Immature natural killer cell (primary cell): ENCODE data around the gene DIP2C. TPM values are rescaled to one million over a fixed set of nuclear protein-coding genes. Genes with fewer than 3 reads are reported as not detected.
A peak's percentile ranks its signal among the peaks of the same experiment; 100 is the strongest.
"Not testable (repeated sequence)": the region's sequence is repeated elsewhere in the genome, so short reads cannot be mapped to it uniquely, and the experiment has no call there.

ENCODE experiments used
- DNase-seq, 3 donors: peaks; one replicate each; pipeline ENCODE4 v3.0.0; 2022; ENCODE audit warnings: mixed read lengths in 1 of 3
- H3K27ac Mint-ChIP-seq, 6 donors: one replicate each; pipeline ENCODE4 v1.8.0; 2020; ENCODE audit warnings: mixed read lengths in 6 of 6, mild to moderate bottlenecking in 5 of 6, inconsistent platforms in 4 of 6, moderate library complexity in 3 of 6
- H3K27me3 Mint-ChIP-seq, 3 donors: one replicate each; pipeline ENCODE4 v1.8.0; 2020 to 2021; ENCODE audit warnings: low read depth in 3 of 3, mild to moderate bottlenecking in 3 of 3, mixed read lengths in 3 of 3, moderate library complexity in 3 of 3, inconsistent platforms in 1 of 3
- H3K36me3 Mint-ChIP-seq, 3 donors: one replicate each; pipeline ENCODE4 v1.8.0; 2020; ENCODE audit warnings: mixed read lengths in 3 of 3, inconsistent platforms in 2 of 3, mild to moderate bottlenecking in 2 of 3
- H3K4me1 Mint-ChIP-seq, 2 donors: one replicate each; pipeline ENCODE4 v1.8.0; 2020; ENCODE audit warnings: inconsistent platforms in 2 of 2, mild to moderate bottlenecking in 2 of 2, mixed read lengths in 2 of 2, moderate library complexity in 1 of 2
- H3K4me3 Mint-ChIP-seq, 5 donors: one replicate each; pipeline ENCODE4 v1.8.0; 2020; ENCODE audit warnings: mild to moderate bottlenecking in 5 of 5, mixed read lengths in 5 of 5, inconsistent platforms in 3 of 5, moderate library complexity in 3 of 5
- H3K9me3 Mint-ChIP-seq, 6 donors: one replicate each; pipeline ENCODE4 v1.8.0; 2020; ENCODE audit warnings: mild to moderate bottlenecking in 6 of 6, mixed read lengths in 6 of 6, inconsistent platforms in 4 of 6, moderate library complexity in 3 of 6
- polyA plus RNA-seq, 3 donors: library from polyadenylated mRNA; unstranded; fragments of 300-500 nt; fragmentation: Illumina TruSeq; gene quantifications; one replicate each; pipeline ENCODE4 v1.2.3, GENCODE V29; 2021

DIP2C gene
- polyA plus RNA-seq, 3 donors from 2014 or later = 0.06 to 0.41 TPM; not detected in 1

GRCh38 chr10:369221-369683 is 320.2 kb downstream of the DIP2C start:
- no peak for DNase-seq
- Mint-ChIP-seq H3K27ac (no peak overlapping the region), H3K27me3 (peaks cover 0 to 4% (median 0%) of the 10 kb centered on the region in 3 donors), H3K36me3 (peaks cover 3 to 8% (median 6%) of the 10 kb centered on the region in 3 donors), H3K4me1 (no peaks in the 10 kb centered on the region), H3K9me3 (no peaks in the 10 kb centered on the region), H3K4me3 (no peak overlapping the region)

GRCh38 chr10:368579-369220 is 320.8 kb downstream of the DIP2C start:
- Mint-ChIP-seq H3K9me3 (no peaks in the 10 kb centered on the region), H3K36me3 (peaks cover 3 to 8% (median 6%) of the 10 kb centered on the region in 3 donors), H3K27ac (no peak overlapping the region)

GRCh38 chr10:368107-368506 is 321.4 kb downstream of the DIP2C start:
- not testable (repeated sequence) for H3K36me3 Mint-ChIP-seq, H3K4me3 Mint-ChIP-seq, H3K27me3 Mint-ChIP-seq, H3K9me3 Mint-ChIP-seq, H3K27ac Mint-ChIP-seq, DNase-seq, H3K4me1 Mint-ChIP-seq

More at GRCh38 chr10:368579-369220, 320.8 kb downstream of the DIP2C start:
- no peak overlapping the region for H3K4me3 Mint-ChIP-seq
- no peak for DNase-seq
- peaks cover 0 to 3% (median 3%) of the 10 kb centered on the region in 3 donors for H3K27me3 Mint-ChIP-seq
- no peaks in the 10 kb centered on the region for H3K4me1 Mint-ChIP-seq

GRCh38 chr10:367636-368035 is 321.8 kb downstream of the DIP2C start:
- Mint-ChIP-seq H3K4me3 (no peak overlapping the region), H3K4me1 (no peaks in the 10 kb centered on the region)
- DNase-seq = no peak

GRCh38 chr10:366186-366585 is 323.3 kb downstream of the DIP2C start:
- Mint-ChIP-seq H3K36me3 (peaks cover 6 to 17% (median 10%) of the 10 kb centered on the region in 3 donors), H3K4me1 (no peaks in the 10 kb centered on the region), H3K27ac (peak overlapping the region in 1 of 6 donors; percentile 18), H3K9me3 (no peaks in the 10 kb centered on the region), H3K27me3 (peaks cover 2 to 8% (median 5%) of the 10 kb centered on the region in 3 donors), H3K4me3 (no peak overlapping the region)
- DNase-seq = no peak

More at GRCh38 chr10:367636-368035, 321.8 kb downstream of the DIP2C start:
- H3K27me3 Mint-ChIP-seq = peaks cover 0 to 6% (median 3%) of the 10 kb centered on the region in 3 donors
- peaks cover 3 to 8% (median 6%) of the 10 kb centered on the region in 3 donors for H3K36me3 Mint-ChIP-seq
- no peaks in the 10 kb centered on the region for H3K9me3 Mint-ChIP-seq
- peak overlapping the region in 1 of 6 donors; percentile 66 for H3K27ac Mint-ChIP-seq

- Mint-ChIP-seq H3K36me3 (peaks cover 0 to 17% (median 10%) of the 10 kb centered on the region in 3 donors), H3K4me3 (no peak overlapping the region), H3K4me1 (no peaks in the 10 kb centered on the region), H3K27ac (no peak overlapping the region), H3K9me3 (no peaks in the 10 kb centered on the region), H3K27me3 (peaks cover 1 to 8% (median 5%) of the 10 kb centered on the region in 3 donors)
- no peak for DNase-seq
These were observed 325.1 kb downstream of the DIP2C start for GRCh38 chr10:364267-364775.

- Mint-ChIP-seq H3K9me3 (no peaks in the 10 kb centered on the region), H3K27ac (no peak overlapping the region), H3K4me1 (no peaks in the 10 kb centered on the region), H3K27me3 (peaks cover 3 to 8% (median 5%) of the 10 kb centered on the region in 3 donors), H3K36me3 (peaks cover 0 to 17% (median 10%) of the 10 kb centered on the region in 3 donors), H3K4me3 (no peak overlapping the region)
- DNase-seq = no peak
These were observed 326.3 kb downstream of the DIP2C start for GRCh38 chr10:363152-363551.

- no peak overlapping the region for H3K27ac Mint-ChIP-seq
- H3K27me3 Mint-ChIP-seq = peaks cover 3 to 8% (median 6%) of the 10 kb centered on the region in 3 donors
These were observed 328.0 kb downstream of the DIP2C start for GRCh38 chr10:361203-362081.

GRCh38 chr10:360653-361052 is 328.8 kb downstream of the DIP2C start:
- Mint-ChIP-seq H3K4me1 (no peaks in the 10 kb centered on the region), H3K27ac (no peak overlapping the region), H3K27me3 (peaks cover 3 to 8% (median 6%) of the 10 kb centered on the region in 3 donors), H3K36me3 (peaks cover 7 to 12% (median 7%) of the 10 kb centered on the region in 3 donors), H3K9me3 (no peaks in the 10 kb centered on the region), H3K4me3 (no peak overlapping the region)
- no peak for DNase-seq

More at GRCh38 chr10:361203-362081, 328.0 kb downstream of the DIP2C start:
- Mint-ChIP-seq H3K4me3 (no peak overlapping the region), H3K4me1 (no peaks in the 10 kb centered on the region), H3K9me3 (no peaks in the 10 kb centered on the region), H3K36me3 (peaks cover 7 to 17% (median 10%) of the 10 kb centered on the region in 3 donors)
- no peak for DNase-seq

GRCh38 chr10:359762-360161 is 329.7 kb downstream of the DIP2C start:
- Mint-ChIP-seq H3K27me3 (peaks cover 3 to 8% (median 7%) of the 10 kb centered on the region in 3 donors), H3K36me3 (peaks cover 7 to 13% (median 8%) of the 10 kb centered on the region in 3 donors), H3K9me3 (no peaks in the 10 kb centered on the region), H3K4me3 (no peak overlapping the region), H3K27ac (no peak overlapping the region), H3K4me1 (no peaks in the 10 kb centered on the region)
- DNase-seq = no peak

- H3K4me3 Mint-ChIP-seq = no peak overlapping the region
- H3K27ac Mint-ChIP-seq = no peak overlapping the region
- H3K4me1 Mint-ChIP-seq = no peaks in the 10 kb centered on the region
- H3K27me3 Mint-ChIP-seq = peaks cover 3 to 8% (median 8%) of the 10 kb centered on the region in 3 donors
- H3K9me3 Mint-ChIP-seq = no peaks in the 10 kb centered on the region
- no peak for DNase-seq
- peaks cover 7 to 19% (median 12%) of the 10 kb centered on the region in 3 donors for H3K36me3 Mint-ChIP-seq
These were observed 330.4 kb downstream of the DIP2C start for GRCh38 chr10:359093-359492.

GRCh38 chr10:357201-357950 is 332.1 kb downstream of the DIP2C start:
- Mint-ChIP-seq H3K27ac (peak overlapping the region in 3 of 6 donors; percentile 33 to 73 (median 71)), H3K27me3 (peaks cover 3 to 9% (median 4%) of the 10 kb centered on the region in 3 donors), H3K36me3 (peaks cover 7 to 19% (median 12%) of the 10 kb centered on the region in 3 donors), H3K9me3 (no peaks in the 10 kb centered on the region), H3K4me3 (no peak overlapping the region), H3K4me1 (no peaks in the 10 kb centered on the region)
- DNase-seq = no peak

GRCh38 chr10:356452-356851 is 333.0 kb downstream of the DIP2C start:
- H3K27ac Mint-ChIP-seq = no peak overlapping the region

More at GRCh38 chr10:356452-356851, 333.0 kb downstream of the DIP2C start:
- Mint-ChIP-seq H3K4me1 (no peaks in the 10 kb centered on the region), H3K27me3 (peaks cover 2 to 6% (median 3%) of the 10 kb centered on the region in 3 donors), H3K9me3 (no peaks in the 10 kb centered on the region), H3K36me3 (peaks cover 0 to 12% (median 11%) of the 10 kb centered on the region in 3 donors), H3K4me3 (no peak overlapping the region)
- DNase-seq = no peak
